ENCODE measurements around the gene UNC5B. TPM values are rescaled to one million over a fixed set of nuclear protein-coding genes. Genes with fewer than 3 reads are reported as not detected.

Gene UNC5B
- polyA plus RNA-seq, 1 donor (not counting 4 experiments of a cell fraction or from before 2014, with no cell fraction given), result 1.1 TPM

DNA sequence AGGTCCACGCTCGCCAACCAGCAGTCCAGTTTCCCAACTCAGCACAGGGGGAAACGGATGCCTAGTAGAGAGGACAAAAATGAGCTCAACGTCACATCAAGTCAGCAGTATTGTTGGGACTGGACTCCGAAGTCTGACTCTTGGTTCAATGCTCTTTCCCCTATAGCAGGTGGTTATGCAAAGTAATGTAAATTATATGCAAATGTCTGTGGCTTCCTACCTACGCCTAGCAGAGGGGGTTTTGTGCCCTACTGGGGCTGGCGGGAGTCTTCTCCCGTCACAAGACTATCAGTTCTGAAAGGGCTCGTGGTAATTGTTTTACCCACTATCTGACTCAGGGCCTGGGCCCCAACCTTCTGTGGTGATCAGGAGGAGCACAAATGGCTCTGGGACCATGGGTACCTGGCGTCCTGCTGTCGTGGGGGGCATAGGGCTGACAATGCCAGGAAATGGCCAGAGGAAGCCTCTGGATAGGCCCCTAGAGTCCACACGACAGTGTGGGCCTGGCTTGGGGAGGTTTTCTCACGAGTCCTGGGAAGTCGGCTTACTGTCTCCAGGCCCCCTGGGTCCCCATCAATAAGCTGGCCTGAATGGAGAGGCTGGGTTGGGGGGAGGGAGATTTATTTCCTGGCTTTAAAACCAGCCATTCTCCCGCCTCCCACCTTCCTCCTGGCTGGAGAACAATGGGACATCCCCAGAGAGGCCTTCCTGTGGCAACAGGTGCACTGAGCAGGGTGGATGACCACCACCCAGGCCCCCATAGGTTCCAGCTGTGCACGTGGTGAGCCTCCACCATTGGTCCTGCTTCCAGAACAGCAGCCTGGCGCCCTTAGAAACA lies 41.8 kb downstream of the UNC5B start:
- Histone ChIP-seq H3K9me1 (ENCODE audit: control insufficient read depth, extremely low read depth, insufficient read depth, low read length) (no peaks in the 10 kb centered on the region), H3K27me3 (ENCODE audit: control insufficient read depth, extremely low read depth, insufficient read depth, low read length) (no peaks in the 10 kb centered on the region), H3K79me2 (ENCODE audit: control insufficient read depth, insufficient read depth, low read length) (no peaks in the 10 kb centered on the region), H3K9ac (ENCODE audit: control insufficient read depth, extremely low read depth, insufficient read depth, low read length) (no peak overlapping the region), H2AFZ (ENCODE audit: control insufficient read depth, low read length) (no peak overlapping the region), H3K27ac (ENCODE audit: control insufficient read depth, insufficient read depth, low read length) (no peak overlapping the region), H3K36me3 (ENCODE audit: control insufficient read depth in 2 of 2, extremely low read depth in 1 of 2, insufficient read depth in 2 of 2, low read length in 2 of 2) (no peaks in the 10 kb centered on the region), H3K4me3 (ENCODE audit: control insufficient read depth in 2 of 3, extremely low read depth in 1 of 3, insufficient read depth in 2 of 3, low read depth in 1 of 3, low read length in 3 of 3) (no peak overlapping the region), H4K20me1 (ENCODE audit: control insufficient read depth, extremely low read depth, insufficient read depth, low read length) (no peaks in the 10 kb centered on the region), H3K4me2 (ENCODE audit: control insufficient read depth, extremely low read depth, insufficient read depth, low read depth, low read length) (no peak overlapping the region), H3K9me3 (ENCODE audit: control insufficient read depth, low read depth, low read length) (no peaks in the 10 kb centered on the region), H3K4me1 (ENCODE audit: control insufficient read depth, extremely low read depth, insufficient read depth, low read length) (peaks cover 16% of the 10 kb centered on the region)
- DNase-seq (ENCODE audit: low read depth, low spot score) (no peak), FAIRE-seq (no peak)
- TF ChIP-seq, protein P1, sequence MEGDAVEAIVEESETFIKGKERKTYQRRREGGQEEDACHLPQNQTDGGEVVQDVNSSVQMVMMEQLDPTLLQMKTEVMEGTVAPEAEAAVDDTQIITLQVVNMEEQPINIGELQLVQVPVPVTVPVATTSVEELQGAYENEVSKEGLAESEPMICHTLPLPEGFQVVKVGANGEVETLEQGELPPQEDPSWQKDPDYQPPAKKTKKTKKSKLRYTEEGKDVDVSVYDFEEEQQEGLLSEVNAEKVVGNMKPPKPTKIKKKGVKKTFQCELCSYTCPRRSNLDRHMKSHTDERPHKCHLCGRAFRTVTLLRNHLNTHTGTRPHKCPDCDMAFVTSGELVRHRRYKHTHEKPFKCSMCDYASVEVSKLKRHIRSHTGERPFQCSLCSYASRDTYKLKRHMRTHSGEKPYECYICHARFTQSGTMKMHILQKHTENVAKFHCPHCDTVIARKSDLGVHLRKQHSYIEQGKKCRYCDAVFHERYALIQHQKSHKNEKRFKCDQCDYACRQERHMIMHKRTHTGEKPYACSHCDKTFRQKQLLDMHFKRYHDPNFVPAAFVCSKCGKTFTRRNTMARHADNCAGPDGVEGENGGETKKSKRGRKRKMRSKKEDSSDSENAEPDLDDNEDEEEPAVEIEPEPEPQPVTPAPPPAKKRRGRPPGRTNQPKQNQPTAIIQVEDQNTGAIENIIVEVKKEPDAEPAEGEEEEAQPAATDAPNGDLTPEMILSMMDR (optimal IDR thresholded peaks at IDR 0.05 in 1 of 3, IDR thresholded peaks at IDR 0.05 in 1 of 3, conservative IDR thresholded peaks at IDR 0.05 in 1 of 3; ENCODE audit: extremely low read depth in 1 of 3, insufficient read depth in 2 of 3, low read length in 3 of 3), result no peak
- TF ChIP-seq EZH2 (IDR thresholded peaks at IDR 0.05; ENCODE audit: low read length), result no peak
- dilution Hi-C loops (cut with MboI; ENCODE audit: extremely low pct_ligation_motif_present, low sequenced_read_pairs), result no loop called here

DNA sequence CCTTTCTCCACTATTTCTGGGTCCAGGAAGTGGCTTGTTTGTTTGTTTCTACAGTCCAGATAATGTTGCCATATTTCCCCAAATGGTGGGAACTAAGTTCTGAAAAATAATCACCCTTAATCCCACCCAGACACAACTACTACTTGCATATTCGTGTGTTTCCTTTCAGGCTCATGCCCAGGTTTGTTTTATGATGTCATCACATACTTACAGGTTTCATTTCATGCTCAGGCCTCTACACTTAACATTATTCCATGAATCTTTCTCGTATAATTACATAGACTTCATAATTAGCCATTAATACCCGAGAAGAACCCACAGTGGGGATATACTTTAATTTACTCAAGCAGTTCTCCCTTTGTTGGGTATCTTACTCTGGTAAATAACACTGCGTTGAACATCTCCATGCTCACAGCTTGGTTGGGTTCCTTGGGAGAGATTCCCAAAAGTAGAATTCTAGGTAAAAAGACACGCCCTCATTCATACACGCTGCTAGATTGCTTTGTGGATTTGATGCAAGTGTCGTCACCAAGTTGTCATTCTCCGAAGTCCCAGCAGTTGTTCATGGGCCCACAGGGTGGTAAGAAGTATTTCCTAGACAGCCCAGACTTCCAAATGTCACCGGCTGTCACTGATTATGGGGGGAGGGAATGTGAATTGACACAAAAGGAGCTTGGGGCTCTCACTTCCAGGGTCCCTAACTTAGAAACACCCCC lies 42.6 kb downstream of the UNC5B start:
- no peak overlapping the region for H3K4me3 ChIP-seq (ENCODE audit: control insufficient read depth in 2 of 3, extremely low read depth in 1 of 3, insufficient read depth in 2 of 3, low read depth in 1 of 3, low read length in 3 of 3)
- H3K79me2 ChIP-seq (ENCODE audit: control insufficient read depth, insufficient read depth, low read length), result no peaks in the 10 kb centered on the region
- no peak for TF ChIP-seq EZH2 (IDR thresholded peaks at IDR 0.05; ENCODE audit: low read length)
- TF ChIP-seq, protein P1 (optimal IDR thresholded peaks at IDR 0.05 in 1 of 3, IDR thresholded peaks at IDR 0.05 in 1 of 3, conservative IDR thresholded peaks at IDR 0.05 in 1 of 3; ENCODE audit: extremely low read depth in 1 of 3, insufficient read depth in 2 of 3, low read length in 3 of 3), result no peak
- dilution Hi-C loops (cut with MboI; ENCODE audit: extremely low pct_ligation_motif_present, low sequenced_read_pairs), result no loop called here
- no peaks in the 10 kb centered on the region for H3K36me3 ChIP-seq (ENCODE audit: control insufficient read depth in 2 of 2, extremely low read depth in 1 of 2, insufficient read depth in 2 of 2, low read length in 2 of 2)
- FAIRE-seq, result no peak
- no peak overlapping the region for H3K9ac ChIP-seq (ENCODE audit: control insufficient read depth, extremely low read depth, insufficient read depth, low read length)
- H2AFZ ChIP-seq (ENCODE audit: control insufficient read depth, low read length), result no peak overlapping the region
- H3K9me3 ChIP-seq (ENCODE audit: control insufficient read depth, low read depth, low read length), result no peaks in the 10 kb centered on the region
- no peak overlapping the region for H3K27ac ChIP-seq (ENCODE audit: control insufficient read depth, insufficient read depth, low read length)
- H3K4me1 ChIP-seq (ENCODE audit: control insufficient read depth, extremely low read depth, insufficient read depth, low read length), result peaks cover 22% of the 10 kb centered on the region
- no peak overlapping the region for H3K4me2 ChIP-seq (ENCODE audit: control insufficient read depth, extremely low read depth, insufficient read depth, low read depth, low read length)
- H3K9me1 ChIP-seq (ENCODE audit: control insufficient read depth, extremely low read depth, insufficient read depth, low read length), result no peaks in the 10 kb centered on the region
- DNase-seq (ENCODE audit: low read depth, low spot score), result no peak
- no peaks in the 10 kb centered on the region for H4K20me1 ChIP-seq (ENCODE audit: control insufficient read depth, extremely low read depth, insufficient read depth, low read length)
- no peaks in the 10 kb centered on the region for H3K27me3 ChIP-seq (ENCODE audit: control insufficient read depth, extremely low read depth, insufficient read depth, low read length)
